Smooth muscle cell (in vitro differentiated cells): ENCODE data around the gene TSFM. TPM values are rescaled to one million over a fixed set of nuclear protein-coding genes. Genes with fewer than 3 reads are reported as not detected.

Experiments
- DNase-seq: peaks from one replicate; lab custom pipeline; 2025; ENCODE audit not compliant: unreplicated experiment; lab: John Stamatoyannopoulos, UW
- H2AFZ ChIP-seq: fragments of 200-600 bp; sonication (generic); 2 replicates; pipeline ENCODE4 v1.6.0; 2016; ENCODE audit warnings: antibody characterized with exemption, low read depth, mild to moderate bottlenecking
- H3F3A ChIP-seq: fragments of 200-600 bp; sonication (generic); 2 replicates; pipeline ENCODE4 v1.6.0; 2017; ENCODE audit warnings: antibody characterized with exemption, low read depth
- H3K27ac ChIP-seq: fragments of 200-600 bp; sonication (generic); 2 replicates; pipeline ENCODE4 v1.5.1; 2016; ENCODE audit warnings: low read depth, mild to moderate bottlenecking
- H3K27me3 ChIP-seq: fragments of 200-600 bp; sonication (generic); 2 replicates; pipeline ENCODE4 v1.6.1; 2016; ENCODE audit warnings: low read depth, mild to moderate bottlenecking
- H3K36me3 ChIP-seq: fragments of 200-600 bp; sonication (generic); 2 replicates; pipeline ENCODE4 v1.5.1; 2016; ENCODE audit warnings: low read depth
- H3K4me1 ChIP-seq: fragments of 200-600 bp; sonication (generic); 2 replicates; pipeline ENCODE4 v1.5.1; 2016; ENCODE audit warnings: low read depth
- H3K4me2 ChIP-seq: fragments of 200-600 bp; sonication (generic); 2 replicates; pipeline ENCODE4 v1.6.0; 2016; ENCODE audit warnings: mild to moderate bottlenecking
- H3K4me3 ChIP-seq: fragments of 200-600 bp; sonication (generic); 2 replicates; pipeline ENCODE4 v1.5.1; 2016; ENCODE audit warnings: mild to moderate bottlenecking
- H3K79me2 ChIP-seq: fragments of 200-600 bp; sonication (generic); 2 replicates; pipeline ENCODE4 v1.6.0; 2016; ENCODE audit warnings: low read depth, mild to moderate bottlenecking
- H3K9ac ChIP-seq: fragments of 200-600 bp; sonication (generic); 2 replicates; pipeline ENCODE4 v1.6.0; 2016; ENCODE audit warnings: low read depth
- H3K9me3 ChIP-seq: fragments of 200-600 bp; sonication (generic); replicated peaks from 2 replicates; pipeline ENCODE4 v1.5.1; 2016; ENCODE audit warnings: low read depth
- H4K20me1 ChIP-seq: fragments of 200-600 bp; sonication (generic); 2 replicates; pipeline ENCODE4 v1.6.0; 2016; ENCODE audit warnings: low read depth
- CTCF ChIP-seq: fragments of 200-600 bp; sonication (generic); IDR thresholded peaks from 2 replicates; pipeline ENCODE4 v1.5.1; 2017; ENCODE audit warnings: borderline replicate concordance, mild to moderate bottlenecking, antibody characterized with exemption; ENCODE audit not compliant: insufficient read depth, poor library complexity, severe bottlenecking
- WGBS: methylation state at CpG from one replicate; pipeline ENCODE4 v1.1.7; 2016; ENCODE audit warnings: low lambda C conversion rate; 5-methylcytosine and 5-hydroxymethylcytosine counted together
- polyA plus RNA-seq: library from polyadenylated mRNA; unstranded; fragments of >200 nt; fragmentation: Nextera tagmentation; extraction: Ambion mirVana; gene quantifications from 2 replicates; pipeline ENCODE4 v1.2.1, GENCODE V29; 2016
- total RNA-seq: library from RNA; depleted of rRNA; stranded (reverse); fragments of >200 nt; gene quantifications from 2 replicates; pipeline ENCODE4 v1.2.3, GENCODE V29; 2014

Gene TSFM
- total and polyA plus RNA-seq, 2 experiments from 2014 or later = 16.8 to 24.0 TPM

GRCh38 chr12:57825451-57825850 lies 42.9 kb downstream of the TSFM start:
- 98% methylated on average over 2 of the region's 2 CpGs for WGBS
- peaks cover 96% of the 10 kb centered on the region for H4K20me1 ChIP-seq

GRCh38 chr12:57826400-57826799 lies 43.8 kb downstream of the TSFM start:
- Histone ChIP-seq H3K4me3 (no peak overlapping the region), H3K79me2 (peaks cover 53% of the 10 kb centered on the region), H3F3A (peaks cover 6% of the 10 kb centered on the region), H3K9ac (no peak overlapping the region), H3K27me3 (no peaks in the 10 kb centered on the region), H3K27ac (no peak overlapping the region), H3K4me2 (no peak overlapping the region), H3K4me1 (no peaks in the 10 kb centered on the region), H2AFZ (no peak overlapping the region), H4K20me1 (peaks cover 100% of the 10 kb centered on the region), H3K36me3 (peaks cover 12% of the 10 kb centered on the region), H3K9me3 (no peaks in the 10 kb centered on the region)
- 93% methylated on average over 2 of the region's 2 CpGs for WGBS
- TF ChIP-seq CTCF = no peak
- no peak for DNase-seq

More at GRCh38 chr12:57825451-57825850, 42.9 kb downstream of the TSFM start:
- H2AFZ ChIP-seq = no peak overlapping the region
- H3K4me1 ChIP-seq = no peaks in the 10 kb centered on the region
- H3K9ac ChIP-seq = no peak overlapping the region
- H3F3A ChIP-seq = peaks cover 6% of the 10 kb centered on the region
- H3K27me3 ChIP-seq = no peaks in the 10 kb centered on the region
- DNase-seq = no peak
- no peak for TF ChIP-seq CTCF
- peaks cover 44% of the 10 kb centered on the region for H3K79me2 ChIP-seq
- H3K27ac ChIP-seq = no peak overlapping the region
- H3K4me2 ChIP-seq = no peak overlapping the region
- H3K36me3 ChIP-seq = peaks cover 12% of the 10 kb centered on the region
- H3K9me3 ChIP-seq = no peaks in the 10 kb centered on the region
- no peak overlapping the region for H3K4me3 ChIP-seq

- Histone ChIP-seq H4K20me1 (peaks cover 100% of the 10 kb centered on the region), H3K9me3 (no peaks in the 10 kb centered on the region), H3K79me2 (peaks cover 59% of the 10 kb centered on the region), H3K4me2 (no peak overlapping the region), H3K4me3 (no peak overlapping the region), H3F3A (peaks cover 6% of the 10 kb centered on the region), H3K9ac (no peak overlapping the region), H3K27me3 (no peaks in the 10 kb centered on the region), H3K27ac (no peak overlapping the region), H3K36me3 (peaks cover 12% of the 10 kb centered on the region), H2AFZ (no peak overlapping the region), H3K4me1 (peaks cover 5% of the 10 kb centered on the region)
- DNase-seq = no peak
- 93% methylated on average over 1 of the region's 1 CpG for WGBS
- TF ChIP-seq CTCF = no peak
These were observed 44.4 kb downstream of the TSFM start for GRCh38 chr12:57826966-57827365.

GRCh38 chr12:57829025-57829777 lies 46.6 kb downstream of the TSFM start:
- no peaks in the 10 kb centered on the region for H3K27me3 ChIP-seq
- H3K27ac ChIP-seq = no peak overlapping the region
- peaks cover 100% of the 10 kb centered on the region for H4K20me1 ChIP-seq
- no peak for DNase-seq
- peaks cover 10% of the 10 kb centered on the region for H3F3A ChIP-seq
- peaks cover 81% of the 10 kb centered on the region for H3K79me2 ChIP-seq
- no peak overlapping the region for H3K4me2 ChIP-seq
- peaks cover 28% of the 10 kb centered on the region for H3K4me1 ChIP-seq
- 95% methylated on average over 10 of the region's 10 CpGs for WGBS
- H3K36me3 ChIP-seq = peaks cover 12% of the 10 kb centered on the region
- no peak for TF ChIP-seq CTCF
- no peak overlapping the region for H3K4me3 ChIP-seq
- no peaks in the 10 kb centered on the region for H3K9me3 ChIP-seq
- no peak overlapping the region for H3K9ac ChIP-seq
- no peak overlapping the region for H2AFZ ChIP-seq
